ENCODE measurements around the gene KAT5. TPM values are rescaled to one million over a fixed set of nuclear protein-coding genes. Genes with fewer than 3 reads are reported as not detected.

The KAT5 gene
- polyA plus RNA-seq, 1 donor from 2014 or later, result 102 TPM

GRCh38 chr11:65739022-65739421, 27.0 kb downstream of the KAT5 start:
- H3K36me3 ChIP-seq (ENCODE audit: insufficient read depth, low read length), result no peaks in the 10 kb centered on the region
- no peak overlapping the region for H3K27ac ChIP-seq (ENCODE audit: low read length)
- no peaks in the 10 kb centered on the region for H3F3A ChIP-seq (ENCODE audit: insufficient read depth, low read length, poor library complexity, severe bottlenecking)
- H3K27me3 ChIP-seq (ENCODE audit: insufficient read depth, low read depth, low read length), result no peaks in the 10 kb centered on the region
- no peak overlapping the region for H2AFZ ChIP-seq (ENCODE audit: low read depth, low read length)
- H4K20me1 ChIP-seq (ENCODE audit: insufficient read depth), result no peaks in the 10 kb centered on the region
- no peaks in the 10 kb centered on the region for H3K9me3 ChIP-seq (ENCODE audit: low read length)
- H3K4me3 ChIP-seq (ENCODE audit: low read length), result no peak overlapping the region
- no peaks in the 10 kb centered on the region for H3K9me2 ChIP-seq (ENCODE audit: insufficient read depth, low read length)
- TF ChIP-seq MXI1 (conservative IDR thresholded peaks at IDR 0.05; ENCODE audit: poor library complexity, severe bottlenecking), result no peak
- TF ChIP-seq TAF1 (IDR thresholded peaks at IDR 0.05; ENCODE audit: low read depth), result no peak
- no peak for TF ChIP-seq EP300 (conservative IDR thresholded peaks at IDR 0.05; ENCODE audit: poor library complexity, severe bottlenecking)
- TF ChIP-seq SMC3 (conservative IDR thresholded peaks at IDR 0.05; ENCODE audit: poor library complexity), result no peak
- no peak for TF ChIP-seq CTCF (IDR thresholded peaks at IDR 0.05; ENCODE audit: poor library complexity, severe bottlenecking)
- TF ChIP-seq RAD21 (conservative IDR thresholded peaks at IDR 0.05), result no peak
- TF ChIP-seq REST (IDR thresholded peaks at IDR 0.05; ENCODE audit: borderline replicate concordance), result no peak
- no peak for TF ChIP-seq POLR2AphosphoS5 (IDR thresholded peaks at IDR 0.05)
- TF ChIP-seq EZH2 (IDR thresholded peaks at IDR 0.05; ENCODE audit: borderline replicate concordance, insufficient read depth, low read length, poor library complexity, severe bottlenecking), result no peak
- H3K79me2 ChIP-seq (replicated peaks; ENCODE audit: insufficient read depth, low read length), result no peaks in the 10 kb centered on the region
- H3K9ac ChIP-seq (ENCODE audit: low read length), result no peak overlapping the region
- H3K4me2 ChIP-seq (ENCODE audit: low read length), result no peak overlapping the region

- Histone ChIP-seq H3F3A (ENCODE audit: insufficient read depth, low read length, poor library complexity, severe bottlenecking) (no peaks in the 10 kb centered on the region), H3K36me3 (ENCODE audit: insufficient read depth, low read length) (no peaks in the 10 kb centered on the region), H3K27ac (ENCODE audit: low read length) (no peak overlapping the region), H3K4me2 (ENCODE audit: low read length) (no peak overlapping the region), H4K20me1 (ENCODE audit: insufficient read depth) (no peaks in the 10 kb centered on the region), H3K9me2 (ENCODE audit: insufficient read depth, low read length) (no peaks in the 10 kb centered on the region), H3K79me2 (replicated peaks; ENCODE audit: insufficient read depth, low read length) (no peaks in the 10 kb centered on the region), H3K9ac (ENCODE audit: low read length) (no peak overlapping the region), H2AFZ (ENCODE audit: low read depth, low read length) (no peak overlapping the region), H3K4me3 (ENCODE audit: low read length) (no peak overlapping the region), H3K27me3 (ENCODE audit: insufficient read depth, low read depth, low read length) (no peaks in the 10 kb centered on the region), H3K9me3 (ENCODE audit: low read length) (no peaks in the 10 kb centered on the region)
- TF ChIP-seq EP300 (conservative IDR thresholded peaks at IDR 0.05; ENCODE audit: poor library complexity, severe bottlenecking) (no peak), MXI1 (conservative IDR thresholded peaks at IDR 0.05; ENCODE audit: poor library complexity, severe bottlenecking) (no peak), TAF1 (IDR thresholded peaks at IDR 0.05; ENCODE audit: low read depth) (no peak), POLR2AphosphoS5 (IDR thresholded peaks at IDR 0.05) (no peak), REST (IDR thresholded peaks at IDR 0.05; ENCODE audit: borderline replicate concordance) (no peak), SMC3 (conservative IDR thresholded peaks at IDR 0.05; ENCODE audit: poor library complexity) (no peak), RAD21 (conservative IDR thresholded peaks at IDR 0.05) (no peak), CTCF (IDR thresholded peaks at IDR 0.05; ENCODE audit: poor library complexity, severe bottlenecking) (no peak), EZH2 (IDR thresholded peaks at IDR 0.05; ENCODE audit: borderline replicate concordance, insufficient read depth, low read length, poor library complexity, severe bottlenecking) (no peak)
Observed at GRCh38 chr11:65741185-65741584, 29.1 kb downstream of the KAT5 start.
